Astrocyte (in vitro differentiated cells and primary cell): Measurements from ENCODE around the gene ERV3-1.
"Not testable (repeated sequence)": the region's sequence is repeated elsewhere in the genome, so short reads cannot be mapped to it uniquely, and the experiment has no call there.

Experiments used
- CTCF ChIP-seq: IDR thresholded peaks from 2 replicates; pipeline ENCODE4 v1.5.1; 2011; ENCODE audit warnings: low read depth, mild to moderate bottlenecking, inconsistent platforms, low read length, moderate library complexity; ENCODE audit not compliant: insufficient read depth
- EZH2 ChIP-seq: IDR thresholded peaks from 2 replicates; pipeline ENCODE4 v1.6.1; 2012; ENCODE audit warnings: mild to moderate bottlenecking, low read length, inconsistent platforms; ENCODE audit not compliant: insufficient read depth

GRCh38 chr7:65007036-65007435 lies 549 bp upstream of the ERV3-1 start:
- not testable (repeated sequence) for TF ChIP-seq CTCF, EZH2
